Measurements from ENCODE around the gene FABP1. TPM values are rescaled to one million over a fixed set of nuclear protein-coding genes. Genes with fewer than 3 reads are reported as not detected.

FABP1 gene
- total and polyA plus RNA-seq, 8 donors = 3.8 to 347 (median 7.2) TPM; not detected in 3

DNA sequence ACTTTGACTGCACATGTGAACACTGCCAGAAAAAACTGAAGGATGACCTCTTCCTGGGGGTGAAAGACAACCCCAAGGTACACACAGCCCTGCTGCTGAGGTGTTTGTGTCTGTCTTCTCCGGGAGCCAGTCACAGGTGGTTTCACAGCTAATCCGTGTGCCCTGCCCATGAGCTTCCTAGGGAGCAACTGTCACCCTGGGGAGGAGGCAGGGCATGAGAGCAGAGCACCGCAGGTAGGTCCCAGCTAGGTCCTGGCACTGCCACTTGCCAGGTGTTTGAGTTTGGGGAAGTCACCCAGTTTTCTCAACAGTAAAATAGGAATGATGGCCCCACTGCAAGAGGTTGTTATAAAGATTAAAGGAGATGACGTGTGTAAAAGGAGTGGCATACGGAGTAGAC is 31.2 kb downstream of the FABP1 start:
- Histone ChIP-seq H3K27me3 (no peaks in the 10 kb centered on the region), H3K9me3 (no peaks in the 10 kb centered on the region), H3K27ac (no peak overlapping the region), H3K4me3 (no peak overlapping the region), H3K36me3 (no peaks in the 10 kb centered on the region), H3K4me1 (no peaks in the 10 kb centered on the region)
- 78 to 84% (median 79%) methylated on average over 5 of the region's 5 CpGs for WGBS, 5 donors
- TF ChIP-seq, protein P1, sequence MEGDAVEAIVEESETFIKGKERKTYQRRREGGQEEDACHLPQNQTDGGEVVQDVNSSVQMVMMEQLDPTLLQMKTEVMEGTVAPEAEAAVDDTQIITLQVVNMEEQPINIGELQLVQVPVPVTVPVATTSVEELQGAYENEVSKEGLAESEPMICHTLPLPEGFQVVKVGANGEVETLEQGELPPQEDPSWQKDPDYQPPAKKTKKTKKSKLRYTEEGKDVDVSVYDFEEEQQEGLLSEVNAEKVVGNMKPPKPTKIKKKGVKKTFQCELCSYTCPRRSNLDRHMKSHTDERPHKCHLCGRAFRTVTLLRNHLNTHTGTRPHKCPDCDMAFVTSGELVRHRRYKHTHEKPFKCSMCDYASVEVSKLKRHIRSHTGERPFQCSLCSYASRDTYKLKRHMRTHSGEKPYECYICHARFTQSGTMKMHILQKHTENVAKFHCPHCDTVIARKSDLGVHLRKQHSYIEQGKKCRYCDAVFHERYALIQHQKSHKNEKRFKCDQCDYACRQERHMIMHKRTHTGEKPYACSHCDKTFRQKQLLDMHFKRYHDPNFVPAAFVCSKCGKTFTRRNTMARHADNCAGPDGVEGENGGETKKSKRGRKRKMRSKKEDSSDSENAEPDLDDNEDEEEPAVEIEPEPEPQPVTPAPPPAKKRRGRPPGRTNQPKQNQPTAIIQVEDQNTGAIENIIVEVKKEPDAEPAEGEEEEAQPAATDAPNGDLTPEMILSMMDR (IDR thresholded peaks at IDR 0.05) = no peak
- no peak for TF ChIP-seq EP300 (IDR thresholded peaks at IDR 0.05)
- no peak for TF ChIP-seq POLR2AphosphoS5 (IDR thresholded peaks at IDR 0.05)
- no peak for TF ChIP-seq POLR2A (IDR thresholded peaks at IDR 0.05)
- DNase-seq = no peak
- intact Hi-C loops (cut with DNase I; ENCODE audit: low total_unique reads) = no loop called here

DNA sequence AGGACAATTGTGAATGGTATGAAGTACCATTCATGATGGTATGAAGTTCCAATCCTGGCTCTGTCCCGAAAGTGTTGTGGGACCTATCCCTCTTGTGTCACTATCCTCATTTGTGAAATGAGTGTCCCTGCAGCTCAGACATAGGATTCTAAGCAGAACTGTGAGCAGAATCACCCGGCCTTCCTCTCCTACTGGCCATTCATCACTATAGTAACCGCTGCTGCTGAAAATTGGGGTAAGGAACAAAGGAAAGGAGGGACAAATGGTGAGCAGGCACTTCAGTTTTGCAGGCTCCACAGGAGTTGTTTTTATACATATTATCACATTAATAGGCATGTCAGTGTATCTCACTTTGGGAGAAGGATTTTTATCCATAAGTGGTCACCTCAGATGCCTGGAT is 32.8 kb downstream of the FABP1 start:
- Histone ChIP-seq H3K4me1 (no peaks in the 10 kb centered on the region), H3K9me3 (no peaks in the 10 kb centered on the region), H3K27me3 (no peaks in the 10 kb centered on the region), H3K36me3 (no peaks in the 10 kb centered on the region), H3K27ac (no peak overlapping the region), H3K4me3 (no peak overlapping the region)
- TF ChIP-seq POLR2A (IDR thresholded peaks at IDR 0.05) (no peak), EP300 (IDR thresholded peaks at IDR 0.05) (no peak), POLR2AphosphoS5 (IDR thresholded peaks at IDR 0.05) (no peak)
- TF ChIP-seq, protein P1 (IDR thresholded peaks at IDR 0.05) = no peak
- intact Hi-C loops (cut with DNase I; ENCODE audit: low total_unique reads) = no loop called here
- 64 to 80% (median 75%) methylated on average over 3 of the region's 3 CpGs for WGBS, 5 donors
- DNase-seq = no peak

DNA sequence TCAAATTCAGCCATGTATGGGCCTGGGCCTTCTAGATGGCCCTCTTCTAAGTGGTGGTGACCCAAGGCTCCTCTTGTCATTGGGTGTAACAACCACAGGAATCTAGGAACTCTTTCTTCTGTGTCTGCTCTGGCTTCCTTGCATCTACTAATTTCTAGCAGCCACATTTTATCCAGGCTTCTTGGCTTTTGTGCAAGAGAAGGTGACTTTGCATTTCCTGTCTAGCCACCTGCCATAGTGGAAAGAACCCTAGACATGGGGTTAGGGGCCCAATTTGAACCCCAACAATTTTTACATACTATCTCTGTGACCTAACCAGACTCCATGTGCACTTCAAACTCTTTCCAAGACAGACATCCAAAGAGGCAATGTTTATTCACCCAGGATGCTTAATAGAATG is 35.1 kb downstream of the FABP1 start:
- H3K4me3 ChIP-seq = no peak overlapping the region
- intact Hi-C loops (cut with DNase I; ENCODE audit: low total_unique reads) = no loop called here

DNA sequence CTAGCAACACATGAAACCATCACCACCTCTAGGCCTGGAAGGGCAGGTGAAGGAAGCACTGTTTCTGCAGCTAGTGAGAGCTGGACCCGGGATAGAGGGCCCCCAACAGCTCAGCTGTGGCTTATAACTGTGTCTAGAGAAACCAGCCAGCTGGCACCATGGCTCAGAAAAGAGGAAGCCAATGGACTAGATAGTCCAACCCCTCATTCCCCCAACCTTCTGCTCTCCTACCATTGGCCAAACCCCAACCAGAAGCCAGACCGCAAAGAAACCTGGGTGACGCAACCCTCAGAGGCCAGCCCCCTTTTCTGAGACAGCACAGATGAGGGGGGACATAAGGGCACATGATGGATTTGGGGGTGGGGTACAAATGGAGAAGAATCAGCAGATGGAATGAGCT is 35.9 kb downstream of the FABP1 start:
- Histone ChIP-seq H3K9me3 (no peaks in the 10 kb centered on the region), H3K4me1 (no peaks in the 10 kb centered on the region), H3K36me3 (no peaks in the 10 kb centered on the region), H3K27me3 (no peaks in the 10 kb centered on the region), H3K4me3 (no peak overlapping the region), H3K27ac (no peak overlapping the region)
- no peak for DNase-seq
- 52 to 88% (median 75%) methylated on average over 3 of the region's 3 CpGs for WGBS, 5 donors
- intact Hi-C loops (cut with DNase I; ENCODE audit: low total_unique reads) = no loop called here
- TF ChIP-seq, protein P1 (IDR thresholded peaks at IDR 0.05) = no peak
- TF ChIP-seq POLR2A (IDR thresholded peaks at IDR 0.05) (no peak), POLR2AphosphoS5 (IDR thresholded peaks at IDR 0.05) (no peak), EP300 (IDR thresholded peaks at IDR 0.05) (no peak)

More for the DNA sequence above, 35.1 kb downstream of the FABP1 start:
- Histone ChIP-seq H3K36me3 (no peaks in the 10 kb centered on the region), H3K4me1 (no peaks in the 10 kb centered on the region), H3K27ac (no peak overlapping the region), H3K27me3 (no peaks in the 10 kb centered on the region), H3K9me3 (no peaks in the 10 kb centered on the region)
- DNase-seq = no peak
- no peak for TF ChIP-seq EP300 (IDR thresholded peaks at IDR 0.05)
- no peak for TF ChIP-seq POLR2A (IDR thresholded peaks at IDR 0.05)
- TF ChIP-seq, protein P1 (IDR thresholded peaks at IDR 0.05) = no peak
